OCI-LY3 (cell line): ENCODE results near the gene HOXC9.

Experiments used
- H2AFZ ChIP-seq: fragments of 200-600, 300-600 bp; shearing (Covaris generic); 2 replicates; pipeline ENCODE4 v1.6.0; 2014; ENCODE audit warnings: antibody characterized with exemption, low read depth, low read length
- H3K27ac ChIP-seq: fragments of 200-600, 300-600 bp; sonication (generic); 2 replicates; pipeline ENCODE4 v1.5.1; 2014; ENCODE audit warnings: mild to moderate bottlenecking, low read length, moderate library complexity, mixed read lengths
- H3K27me3 ChIP-seq: fragments of 200-600, 300-600 bp; sonication (generic); 2 replicates; pipeline ENCODE4 v1.6.1; 2014; ENCODE audit warnings: low read depth, low read length, mixed read lengths
- H3K36me3 ChIP-seq: fragments of 200-600, 300-600 bp; sonication (generic); replicated peaks from 2 replicates; pipeline ENCODE3; 2014; ENCODE audit warnings: low read depth, low read length, mixed read lengths
- H3K4me1 ChIP-seq: fragments of 300-600, 200-600 bp; sonication (generic); 2 replicates; pipeline ENCODE4 v1.6.1; 2014; ENCODE audit warnings: low read length, mixed read lengths
- H3K4me2 ChIP-seq: fragments of 200-600, 300-600 bp; sonication (generic); 2 replicates; pipeline ENCODE4 v1.6.1; 2014; ENCODE audit warnings: low read length, mixed read lengths
- H3K4me3 ChIP-seq: fragments of 300-600, 200-600 bp; sonication (generic); 2 replicates; pipeline ENCODE4 v1.5.1; 2014; ENCODE audit warnings: antibody characterized with exemption, mild to moderate bottlenecking, low read length, moderate library complexity
- H3K79me2 ChIP-seq: fragments of 300-600, 200-600 bp; shearing (Covaris generic); 2 replicates; pipeline ENCODE4 v1.6.1; 2014; ENCODE audit warnings: mild to moderate bottlenecking, low read length, mixed read lengths
- H3K9ac ChIP-seq: fragments of 300-600, 200-600 bp; shearing (Covaris generic); 2 replicates; pipeline ENCODE4 v1.6.0; 2014; ENCODE audit warnings: mild to moderate bottlenecking, low read length, moderate library complexity
- H3K9me3 ChIP-seq: fragments of 200-600, 300-600 bp; shearing (Covaris generic); 2 replicates; pipeline ENCODE4 v1.6.1; 2014; ENCODE audit warnings: low read length, mixed read lengths; ENCODE audit not compliant: insufficient read depth
- H4K20me1 ChIP-seq: fragments of 200-600, 300-600 bp; sonication (generic); 2 replicates; pipeline ENCODE4 v1.6.1; 2016; ENCODE audit warnings: low read length, mixed read lengths; ENCODE audit not compliant: insufficient read depth
- EZH2phosphoT487 ChIP-seq: fragments of 200-600 bp; shearing (Covaris generic); IDR thresholded peaks from 2 replicates; pipeline ENCODE4 v1.6.1; 2018; ENCODE audit warnings: antibody characterized with exemption, mixed run types, low read depth
- TF ChIP-seq, protein P1 (sequence below): fragments of 200-600, 300-600 bp; sonication (generic); IDR thresholded peaks from 2 replicates; pipeline ENCODE4 v1.5.1; 2014; ENCODE audit warnings: antibody characterized with exemption, low read length, low read depth

The HOXC9 gene

DNA sequence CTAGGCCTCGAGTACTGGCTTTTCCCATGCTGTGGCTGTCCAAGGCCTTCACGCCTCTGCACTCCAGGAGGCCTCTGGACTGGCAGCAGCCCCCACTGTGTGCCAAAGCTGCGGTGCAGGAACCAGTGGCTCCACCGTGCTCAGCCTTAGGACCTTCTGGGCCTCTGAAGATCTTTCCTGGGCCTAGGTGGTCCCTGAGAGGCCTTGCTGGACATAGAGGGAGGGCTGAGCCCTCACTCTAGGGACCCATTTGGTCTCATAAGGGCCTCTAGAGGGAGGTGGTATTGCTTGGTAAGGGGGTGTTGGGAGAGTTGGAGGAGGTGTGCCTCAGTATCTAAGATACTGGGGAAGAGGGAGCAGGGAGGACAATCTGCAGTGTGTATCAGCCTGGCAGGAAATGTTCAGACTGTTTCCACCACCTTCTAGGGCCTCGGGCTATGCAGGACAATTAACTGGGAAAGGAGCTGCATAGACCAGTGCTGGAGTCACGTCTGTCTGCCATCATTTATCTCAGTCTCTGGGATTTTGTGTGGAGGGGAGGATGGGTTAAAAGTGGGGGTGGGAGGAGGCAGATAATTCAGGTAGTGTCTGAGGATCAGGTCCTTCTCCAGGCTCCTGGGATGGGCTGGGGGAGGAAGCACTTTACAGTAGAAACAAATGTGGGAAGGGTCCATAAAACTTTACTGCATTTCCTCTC lies 35.8 kb downstream of the HOXC9 start:
- no peak overlapping the region for H2AFZ ChIP-seq
- no peaks in the 10 kb centered on the region for H3K79me2 ChIP-seq
- no peaks in the 10 kb centered on the region for H3K36me3 ChIP-seq

DNA sequence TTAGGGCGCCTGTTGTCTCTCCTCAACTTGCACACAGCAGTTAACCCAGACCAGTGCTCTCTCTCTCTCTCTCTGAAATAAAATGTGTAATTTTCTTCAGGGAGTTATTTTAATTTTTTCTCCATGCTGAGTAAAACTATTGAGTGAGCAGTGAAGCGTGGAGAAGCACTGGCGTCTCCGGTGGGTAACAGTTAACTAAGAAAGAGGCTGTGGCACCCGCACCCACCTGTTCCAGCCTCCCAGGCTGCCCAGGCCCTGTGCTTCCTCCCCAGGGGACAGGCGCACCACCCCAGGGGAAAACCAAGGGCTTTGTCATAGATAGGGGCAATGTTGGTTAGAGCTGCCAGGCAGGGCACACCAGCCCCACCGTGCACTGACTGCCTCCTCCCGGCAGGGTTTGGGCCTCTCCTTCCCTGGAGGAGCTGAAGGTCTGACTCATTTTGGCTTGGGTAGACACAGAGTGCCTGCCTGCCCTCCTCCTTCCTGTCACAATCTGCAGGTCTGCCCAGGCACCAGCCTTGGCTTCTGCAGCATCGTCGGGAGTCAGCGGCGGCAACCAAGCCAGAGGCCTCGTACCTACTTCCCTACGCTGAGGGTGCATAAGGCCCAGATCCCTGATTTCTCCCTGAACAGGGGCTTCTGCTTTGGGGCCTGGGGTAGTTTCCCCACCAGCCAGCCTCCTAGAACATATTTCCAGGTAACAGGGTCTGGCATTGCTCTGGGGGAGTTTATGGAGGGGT lies 36.8 kb downstream of the HOXC9 start:
- no peak overlapping the region for H3K4me3 ChIP-seq
- no peak overlapping the region for H2AFZ ChIP-seq
- H3K79me2 ChIP-seq, result no peaks in the 10 kb centered on the region
- H3K27ac ChIP-seq, result no peak overlapping the region
- no peaks in the 10 kb centered on the region for H3K27me3 ChIP-seq
- H3K4me2 ChIP-seq, result no peak overlapping the region
- H3K9me3 ChIP-seq, result no peaks in the 10 kb centered on the region
- H3K36me3 ChIP-seq, result no peaks in the 10 kb centered on the region
- H4K20me1 ChIP-seq, result no peaks in the 10 kb centered on the region
- no peak overlapping the region for H3K9ac ChIP-seq
- H3K4me1 ChIP-seq, result 0 out of 2 replicates have a peak, but pooled peaks cover 3% of the 10 kb centered on the region
- TF ChIP-seq, protein P1, sequence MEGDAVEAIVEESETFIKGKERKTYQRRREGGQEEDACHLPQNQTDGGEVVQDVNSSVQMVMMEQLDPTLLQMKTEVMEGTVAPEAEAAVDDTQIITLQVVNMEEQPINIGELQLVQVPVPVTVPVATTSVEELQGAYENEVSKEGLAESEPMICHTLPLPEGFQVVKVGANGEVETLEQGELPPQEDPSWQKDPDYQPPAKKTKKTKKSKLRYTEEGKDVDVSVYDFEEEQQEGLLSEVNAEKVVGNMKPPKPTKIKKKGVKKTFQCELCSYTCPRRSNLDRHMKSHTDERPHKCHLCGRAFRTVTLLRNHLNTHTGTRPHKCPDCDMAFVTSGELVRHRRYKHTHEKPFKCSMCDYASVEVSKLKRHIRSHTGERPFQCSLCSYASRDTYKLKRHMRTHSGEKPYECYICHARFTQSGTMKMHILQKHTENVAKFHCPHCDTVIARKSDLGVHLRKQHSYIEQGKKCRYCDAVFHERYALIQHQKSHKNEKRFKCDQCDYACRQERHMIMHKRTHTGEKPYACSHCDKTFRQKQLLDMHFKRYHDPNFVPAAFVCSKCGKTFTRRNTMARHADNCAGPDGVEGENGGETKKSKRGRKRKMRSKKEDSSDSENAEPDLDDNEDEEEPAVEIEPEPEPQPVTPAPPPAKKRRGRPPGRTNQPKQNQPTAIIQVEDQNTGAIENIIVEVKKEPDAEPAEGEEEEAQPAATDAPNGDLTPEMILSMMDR, result no peak
- TF ChIP-seq EZH2phosphoT487, result no peak

More for the DNA sequence above, 35.8 kb downstream of the HOXC9 start:
- Histone ChIP-seq H3K27ac (no peak overlapping the region), H3K27me3 (no peaks in the 10 kb centered on the region), H3K4me1 (0 out of 2 replicates have a peak, but pooled peaks cover 3% of the 10 kb centered on the region), H3K9me3 (no peaks in the 10 kb centered on the region), H3K9ac (no peak overlapping the region), H3K4me2 (no peak overlapping the region), H3K4me3 (no peak overlapping the region), H4K20me1 (no peaks in the 10 kb centered on the region)
- TF ChIP-seq EZH2phosphoT487, result no peak
- TF ChIP-seq, protein P1, result no peak

DNA sequence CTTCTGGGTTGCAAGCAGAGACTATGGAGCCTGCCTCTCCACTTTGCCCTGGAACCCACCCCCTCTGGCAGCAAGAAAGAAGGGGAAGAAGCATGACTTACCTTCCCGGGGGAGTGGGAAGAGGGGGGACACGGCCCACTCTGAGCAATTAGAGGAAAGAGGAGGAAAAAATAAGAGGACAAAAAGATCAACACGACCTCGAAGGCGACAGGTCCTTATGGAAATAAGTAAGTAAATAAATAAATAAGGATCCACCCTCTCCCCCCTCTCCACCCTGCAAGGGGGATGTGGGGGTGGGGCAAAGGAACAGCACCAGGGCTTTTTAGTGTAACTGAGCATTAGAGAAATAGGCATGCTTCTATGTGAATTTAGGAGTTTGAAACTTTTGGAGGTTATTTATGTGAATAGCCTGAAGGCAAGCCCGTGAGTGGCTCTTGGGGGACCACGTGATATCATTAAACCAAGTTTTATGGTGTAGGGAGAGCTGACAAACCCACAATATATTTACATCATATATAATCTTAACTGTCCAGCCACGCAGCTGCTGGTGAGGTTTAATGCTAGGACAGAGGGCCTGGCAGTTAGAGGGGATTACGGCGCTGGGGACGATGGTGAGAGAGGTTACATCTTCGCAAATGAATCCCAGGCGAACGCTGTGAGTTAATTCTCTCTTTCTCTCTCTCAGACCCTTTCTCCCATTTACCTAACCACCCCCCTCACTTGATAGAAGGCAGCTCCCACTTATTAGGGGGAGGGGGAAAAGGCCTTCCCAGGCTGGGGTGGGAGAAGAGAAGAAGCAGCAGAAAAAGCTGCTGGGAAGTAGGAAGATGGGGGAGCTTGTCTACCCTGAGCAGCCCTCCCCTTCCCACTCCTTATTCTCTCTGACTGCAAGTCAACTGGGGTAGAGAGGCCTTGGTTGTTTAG lies 37.7 kb downstream of the HOXC9 start:
- no peaks in the 10 kb centered on the region for H4K20me1 ChIP-seq
- H3K9ac ChIP-seq, result no peak overlapping the region
- no peak overlapping the region for H3K4me3 ChIP-seq
- H3K4me2 ChIP-seq, result no peak overlapping the region
- H3K36me3 ChIP-seq, result no peaks in the 10 kb centered on the region
- H3K9me3 ChIP-seq, result no peaks in the 10 kb centered on the region
- 0 out of 2 replicates have a peak, but pooled peaks cover 3% of the 10 kb centered on the region for H3K4me1 ChIP-seq
- no peak overlapping the region for H2AFZ ChIP-seq
- TF ChIP-seq, protein P1, result no peak
- no peak for TF ChIP-seq EZH2phosphoT487
- no peak overlapping the region for H3K27ac ChIP-seq
- H3K27me3 ChIP-seq, result no peaks in the 10 kb centered on the region
- H3K79me2 ChIP-seq, result no peaks in the 10 kb centered on the region
